Upper lobe of left lung (tissue), 6 donors: ENCODE results near the gene TYW1. TPM values are rescaled to one million over a fixed set of nuclear protein-coding genes. Genes with fewer than 3 reads are reported as not detected.
A peak's percentile ranks its signal among the peaks of the same experiment; 100 is the strongest.
"Not testable (repeated sequence)": the region's sequence is repeated elsewhere in the genome, so short reads cannot be mapped to it uniquely, and the experiment has no call there.

Experiments
- ATAC-seq, 2 donors: fragments of 200-7000 bp; cut with Tn5 transposase; one replicate each; pipeline ENCODE4 v1.9.1; 2022; ENCODE audit warnings: mild to moderate bottlenecking in 2 of 2, moderate library complexity in 2 of 2; ENCODE audit not compliant: low FRiP score in 2 of 2
- DNase-seq, 2 donors: peaks; one replicate each; pipeline ENCODE4 v3.0.0-alpha.2; 2019 to 2020
- H3K27ac ChIP-seq, 4 donors: fragments of 200-600 bp; sonication (generic); one replicate each; pipeline ENCODE4 v1.5.1; 2016 to 2019
- H3K27me3 ChIP-seq, 4 donors: fragments of 200-600 bp; sonication (generic); one replicate each; pipeline ENCODE4 v1.5.1; 2017 to 2019
- H3K36me3 ChIP-seq, 4 donors: fragments of 200-600 bp; sonication (generic); one replicate each; pipeline ENCODE4 v1.5.1; 2016 to 2019
- H3K4me1 ChIP-seq, 4 donors: fragments of 200-600 bp; sonication (generic); one replicate each; pipeline ENCODE4 v1.5.1; 2018 to 2019
- H3K4me3 ChIP-seq, 4 donors: fragments of 200-600 bp; sonication (generic); one replicate each; pipeline ENCODE4 v1.5.1; 2017 to 2019; ENCODE audit warnings: mild to moderate bottlenecking in 2 of 4, moderate library complexity in 1 of 4
- H3K9me3 ChIP-seq, 4 donors: fragments of 200-600 bp; sonication (generic); one replicate each; pipeline ENCODE4 v1.5.1; 2018 to 2019
- CTCF ChIP-seq, 6 experiments: fragments of 450-650 bp in 4 of 6; fragments of 200-600 bp in 2 of 6; sonication (generic) in 2 of 6; IDR thresholded peaks; one replicate each; pipeline ENCODE4 v1.5.1; 2016 to 2019; ENCODE audit warnings: antibody characterized with exemption in 6 of 6
- EP300 ChIP-seq, 4 donors: sonication (generic); formaldehyde crosslinking; IDR thresholded peaks; one replicate each; pipeline ENCODE4 v1.5.1; 2017; ENCODE audit warnings: antibody characterized with exemption in 4 of 4, control low read depth in 2 of 4
- POLR2A ChIP-seq, 4 donors: fragments of 450-650 bp; IDR thresholded peaks; one replicate each; pipeline ENCODE4 v1.5.1; 2016 to 2017; ENCODE audit warnings: antibody characterized with exemption in 4 of 4, mild to moderate bottlenecking in 2 of 4
- POLR2AphosphoS5 ChIP-seq, 2 donors: sonication (generic); formaldehyde crosslinking; IDR thresholded peaks; one replicate each; pipeline ENCODE4 v1.5.1; 2017; ENCODE audit warnings: antibody characterized with exemption in 2 of 2
- WGBS, 2 donors: methylation state at CpG; one replicate each; pipeline ENCODE4 v1.1.5; 2017 to 2018; 5-methylcytosine and 5-hydroxymethylcytosine counted together
- total RNA-seq, 6 donors: library from RNA; depleted of rRNA in 4 of 6; stranded (reverse); fragments of >200 nt in 4 of 6; gene quantifications; one replicate each; pipeline versions ENCODE4 v1.1.0 to v1.2.1, GENCODE V29; 2016 to 2021
- donor health status: DM: no; HTN: no; CAD: no; lungs with moderate emphysema.
- donor health status: DM: no; HTN: yes; CAD: no; lungs with severe emphysema.

Gene TYW1
- total RNA-seq, 6 donors from 2014 or later: 13.9 to 40.9 (median 17.2) TPM

GRCh38 chr7:67223551-67223950 lies 226.9 kb downstream of the TYW1 start:
- ATAC-seq, H3K27me3 ChIP-seq, H3K27ac ChIP-seq, H3K36me3 ChIP-seq, H3K9me3 ChIP-seq, H3K4me3 ChIP-seq, H3K4me1 ChIP-seq: not testable (repeated sequence)
- DNase-seq: peak in 1 of 2 donors; percentile 35
- WGBS, 2 donors: 58 to 71% methylated on average over 2 of the region's 2 CpGs

GRCh38 chr7:67226340-67226907 lies 229.8 kb downstream of the TYW1 start:
- not testable (repeated sequence) for H3K27ac ChIP-seq, H3K9me3 ChIP-seq, H3K4me3 ChIP-seq, H3K27me3 ChIP-seq, H3K4me1 ChIP-seq, H3K36me3 ChIP-seq
- 58 to 71% methylated on average over 5 of the region's 5 CpGs for WGBS, 2 donors
- ATAC-seq (peak in 1 of 2 donors; percentile 60), DNase-seq (peak in 1 of 2 donors; percentile 33)

- H3K27me3 ChIP-seq, H3K36me3 ChIP-seq, H3K9me3 ChIP-seq, H3K4me3 ChIP-seq, DNase-seq, H3K27ac ChIP-seq, H3K4me1 ChIP-seq, ATAC-seq: not testable (repeated sequence)
- WGBS, 2 donors: 84 to 92% methylated on average over 6 of the region's 6 CpGs
These were observed 230.3 kb downstream of the TYW1 start for GRCh38 chr7:67226967-67227366.

- ATAC-seq: peak; percentile 8 to 77
- H3K27me3 ChIP-seq, H3K4me1 ChIP-seq, H3K9me3 ChIP-seq, H3K36me3 ChIP-seq, H3K4me3 ChIP-seq: not testable (repeated sequence)
- 61 to 82% methylated on average over 9 of the region's 9 CpGs for WGBS, 2 donors
- DNase-seq: peak in 1 of 2 donors; percentile 25
- peak overlapping the region in 1 of 4 donors; percentile 40 for H3K27ac ChIP-seq
These were observed 232.4 kb downstream of the TYW1 start for GRCh38 chr7:67229018-67229417.

- not testable (repeated sequence) for H3K36me3 ChIP-seq, H3K9me3 ChIP-seq, DNase-seq, H3K4me1 ChIP-seq, H3K4me3 ChIP-seq, H3K27me3 ChIP-seq
- 67 to 69% methylated on average over 1 of the region's 1 CpG for WGBS, 2 donors
- peak overlapping the region in 2 of 4 donors; percentile 17 to 42 for H3K27ac ChIP-seq
- ATAC-seq: peak; percentile 44 to 86
These were observed 233.4 kb downstream of the TYW1 start for GRCh38 chr7:67230029-67230428.

GRCh38 chr7:67233506-67233905 lies 236.9 kb downstream of the TYW1 start:
- ATAC-seq, H3K27ac ChIP-seq: not testable (repeated sequence)

GRCh38 chr7:67236216-67236615 lies 239.6 kb downstream of the TYW1 start:
- WGBS, 2 donors: 63 to 71% methylated on average over 7 of the region's 7 CpGs
- H3K4me3 ChIP-seq, H3K9me3 ChIP-seq, H3K27me3 ChIP-seq, DNase-seq, H3K27ac ChIP-seq, H3K4me1 ChIP-seq, H3K36me3 ChIP-seq: not testable (repeated sequence)
- peak in 1 of 2 donors; percentile 49 for ATAC-seq

More at GRCh38 chr7:67233506-67233905, 236.9 kb downstream of the TYW1 start:
- H3K4me3 ChIP-seq, DNase-seq, H3K4me1 ChIP-seq, H3K9me3 ChIP-seq, H3K36me3 ChIP-seq, H3K27me3 ChIP-seq: not testable (repeated sequence)
- 92 to 94% methylated on average over 7 of the region's 7 CpGs for WGBS, 2 donors

- H3K27me3 ChIP-seq, H3K9me3 ChIP-seq, H3K4me1 ChIP-seq, DNase-seq, H3K36me3 ChIP-seq, ATAC-seq, H3K27ac ChIP-seq, H3K4me3 ChIP-seq: not testable (repeated sequence)
- WGBS, 2 donors: 92 to 100% methylated on average over 1 of the region's 1 CpG
These were observed 246.2 kb downstream of the TYW1 start for GRCh38 chr7:67242871-67243270.

GRCh38 chr7:67248364-67248763 lies 251.7 kb downstream of the TYW1 start:
- DNase-seq, H3K27me3 ChIP-seq, H3K36me3 ChIP-seq, H3K4me3 ChIP-seq, H3K4me1 ChIP-seq, ATAC-seq, H3K27ac ChIP-seq: not testable (repeated sequence)
- WGBS, 2 donors: 98 to 100% methylated on average over 5 of the region's 5 CpGs
- peaks cover 0 to 17% (median 5%) of the 10 kb centered on the region in 4 donors for H3K9me3 ChIP-seq

- Histone ChIP-seq H3K4me3 (no peak overlapping the region), H3K27me3 (no peaks in the 10 kb centered on the region), H3K9me3 (peaks cover 0 to 17% (median 5%) of the 10 kb centered on the region in 4 donors), H3K4me1 (no peaks in the 10 kb centered on the region), H3K36me3 (peaks cover 0 to 3% (median 0%) of the 10 kb centered on the region in 4 donors), H3K27ac (no peak overlapping the region)
- DNase-seq (no peak), ATAC-seq (no peak)
- no peak for TF ChIP-seq EP300 (IDR thresholded peaks at IDR 0.05)
- no peak for TF ChIP-seq POLR2A (IDR thresholded peaks at IDR 0.05)
- TF ChIP-seq CTCF (IDR thresholded peaks at IDR 0.05): no peak
- no peak for TF ChIP-seq POLR2AphosphoS5 (IDR thresholded peaks at IDR 0.05)
- 91 to 95% methylated on average over 1 of the region's 1 CpG for WGBS, 2 donors
These were observed 255.4 kb downstream of the TYW1 start for GRCh38 chr7:67251986-67252558.

- ATAC-seq, DNase-seq, H3K36me3 ChIP-seq, H3K4me1 ChIP-seq, H3K4me3 ChIP-seq, H3K27ac ChIP-seq, H3K27me3 ChIP-seq: not testable (repeated sequence)
- WGBS, 2 donors: 83 to 85% methylated on average over 2 of the region's 3 CpGs
- peaks cover 0 to 17% (median 5%) of the 10 kb centered on the region in 4 donors for H3K9me3 ChIP-seq
These were observed 258.4 kb downstream of the TYW1 start for GRCh38 chr7:67255076-67255475.

- not testable (repeated sequence) for DNase-seq, H3K27ac ChIP-seq, H3K36me3 ChIP-seq, H3K4me3 ChIP-seq, ATAC-seq, H3K4me1 ChIP-seq, H3K27me3 ChIP-seq, H3K9me3 ChIP-seq
- WGBS, 2 donors: 60 to 65% methylated on average over 1 of the region's 1 CpG
These were observed 261.1 kb downstream of the TYW1 start for GRCh38 chr7:67257779-67258178.
